K562 (cell line): Measurements from ENCODE around the gene GIT2. TPM values are rescaled to one million over a fixed set of nuclear protein-coding genes. Genes with fewer than 3 reads are reported as not detected.
A peak's percentile ranks its signal among the peaks of the same experiment; 100 is the strongest.

ENCODE experiments used
- ATAC-seq: fragments of 200-7000 bp; cut with Tn5 transposase; 3 replicates; pipeline ENCODE4 v1.9.1; 2020; ENCODE audit warnings: moderate library complexity
- BruUV-seq: library from RNA; stranded (reverse); fragments of 400-500 nt; replicated peaks from 2 replicates; lab custom pipeline; 2021; lab: Mats Ljungman, UMichigan
- CTCF ChIA-PET: fragments of 300-600 bp; formaldehyde crosslinking; extraction: SDS; loops from one replicate; lab custom pipeline; 2021; ENCODE audit warnings: low intra/inter-chr PET ratio; lab: Yijun Ruan, JAX
- POLR2A ChIA-PET: fragments of 300-600, 350-650 bp; sonication (Branson Sonifier 250); formaldehyde crosslinking; extraction: SDS; loops from one replicate; lab custom pipeline; 2021; ENCODE audit warnings: antibody characterized with exemption, inconsistent platforms; lab: Yijun Ruan, JAX
- DNase-seq, 4 experiments: peaks; one replicate each; pipeline versions ENCODE4 v3.0.0 to v3.0.0-alpha.2; 2011 to 2018; ENCODE audit warnings: low spot score in 3 of 4, mixed read lengths in 3 of 4; ENCODE audit errors: extremely low read depth in 1 of 4
- FAIRE-seq: peaks from 2 replicates; lab custom pipeline; 2011; peaks lifted over from hg19 to GRCh38; lab: Jason Lieb, UNC
- H2AFZ ChIP-seq: 2 replicates; pipeline ENCODE4 v1.6.0; 2011; ENCODE audit warnings: low read depth, low read length, control low read depth, inconsistent platforms
- H3K27ac ChIP-seq: fragments of 200-600 bp; 3 replicates; pipeline ENCODE4 v1.8.0; 2011; ENCODE audit warnings: low read depth, mild to moderate bottlenecking, control low read depth, inconsistent platforms, low read length, moderate library complexity, mixed read lengths; ENCODE audit errors: extremely low read depth
- H3K27me3 ChIP-seq, 2 experiments: fragments of 300-600 bp in 1 of 2; 2 replicates in 1 of 2; 3 replicates in 1 of 2; pipeline versions ENCODE4 v1.6.0 to v1.8.0; 2011; ENCODE audit warnings: inconsistent platforms in 2 of 2, low read length in 2 of 2, mild to moderate bottlenecking in 1 of 2, mixed read lengths in 1 of 2, moderate library complexity in 1 of 2; ENCODE audit not compliant: control insufficient read depth in 2 of 2, insufficient read depth in 2 of 2
- H3K36me3 ChIP-seq: fragments of 300-600 bp; 3 replicates; pipeline ENCODE4 v1.8.0; 2011; ENCODE audit warnings: mild to moderate bottlenecking, low read length, inconsistent platforms; ENCODE audit not compliant: control insufficient read depth, insufficient read depth
- H3K4me1 ChIP-seq, 2 experiments: fragments of 200-600 bp in 1 of 2; replicated peaks in 1 of 2; 2 replicates in 1 of 2; 3 replicates in 1 of 2; pipeline versions ENCODE4 v1.5.1 to v1.8.0; 2011; ENCODE audit warnings: inconsistent platforms in 2 of 2, low read length in 2 of 2, mild to moderate bottlenecking in 1 of 2, mixed read lengths in 1 of 2, moderate library complexity in 1 of 2; ENCODE audit not compliant: control insufficient read depth in 2 of 2, insufficient read depth in 2 of 2
- H3K4me2 ChIP-seq: 2 replicates; pipeline ENCODE4 v1.6.1; 2011; ENCODE audit warnings: low read length, control low read depth, inconsistent platforms, mixed read lengths; ENCODE audit not compliant: insufficient read depth
- H3K4me3 ChIP-seq: fragments of 200-600 bp; sonication (generic), shearing (Covaris generic); 2 replicates; pipeline ENCODE4 v1.5.1; 2016; ENCODE audit warnings: control low read depth, inconsistent platforms
- H3K79me2 ChIP-seq: fragments of 200-600 bp; 3 replicates; pipeline ENCODE4 v1.8.0; 2011; ENCODE audit warnings: low read length, inconsistent platforms; ENCODE audit not compliant: control insufficient read depth, insufficient read depth
- H3K9ac ChIP-seq, 2 experiments: 2 replicates each; pipeline versions ENCODE4 v1.6.0 to v1.6.1; 2011; ENCODE audit warnings: low read depth in 2 of 2, low read length in 2 of 2, control low read depth in 1 of 2, inconsistent platforms in 1 of 2, mild to moderate bottlenecking in 1 of 2, mixed read lengths in 1 of 2; ENCODE audit not compliant: insufficient read depth in 1 of 2
- H3K9me1 ChIP-seq: one replicate; pipeline ENCODE4 v1.6.0; 2011; ENCODE audit warnings: inconsistent platforms, mild to moderate bottlenecking, low read length, moderate library complexity; ENCODE audit not compliant: control insufficient read depth, insufficient read depth
- H3K9me3 ChIP-seq: replicated peaks from 2 replicates; pipeline ENCODE4 v1.5.1; 2011; ENCODE audit warnings: low read depth, low read length, inconsistent platforms; ENCODE audit not compliant: control insufficient read depth, insufficient read depth
- H4K20me1 ChIP-seq: replicated peaks from 2 replicates; pipeline ENCODE4 v1.6.1; 2011; ENCODE audit warnings: low read length, inconsistent platforms, mixed read lengths; ENCODE audit not compliant: control insufficient read depth, insufficient read depth
- CC2D1A ChIP-seq: fragments of 450-650 bp; IDR thresholded peaks from 2 replicates; pipeline ENCODE4 v1.6.1; 2017; ENCODE audit warnings: mild to moderate bottlenecking
- GATAD2B ChIP-seq: fragments of 450-650 bp; IDR thresholded peaks from 2 replicates; pipeline ENCODE4 v1.6.1; 2017; ENCODE audit warnings: mild to moderate bottlenecking, borderline replicate concordance
- KLF6 ChIP-seq: fragments of 250-450 bp; sonication (Bioruptor Pico); IDR thresholded peaks from 2 replicates; pipeline ENCODE4 v1.4.0; 2020; ENCODE audit warnings: mild to moderate bottlenecking, moderate library complexity, borderline replicate concordance
- MAFG ChIP-seq: fragments of 450-650 bp; conservative IDR thresholded peaks from 2 replicates; pipeline ENCODE4 v1.6.1; 2016; ENCODE audit warnings: missing genetic modification characterization, missing compliant biosample characterization
- NCOA6 ChIP-seq: fragments of 450-650 bp; IDR thresholded peaks from 2 replicates; pipeline ENCODE4 v1.6.1; 2017; ENCODE audit warnings: mild to moderate bottlenecking
- NKRF ChIP-seq: fragments of 450-650 bp; IDR thresholded peaks from 2 replicates; pipeline ENCODE4 v1.6.1; 2016; ENCODE audit warnings: borderline replicate concordance
- PBX2 ChIP-seq, 2 experiments: IDR thresholded peaks in 1 of 2; conservative IDR thresholded peaks in 1 of 2; 2 replicates each; pipeline ENCODE4 v1.6.1; 2016; ENCODE audit warnings: low read depth in 2 of 2, mild to moderate bottlenecking in 1 of 2, missing compliant biosample characterization in 1 of 2, missing genetic modification characterization in 1 of 2, moderate library complexity in 1 of 2
- RUNX1 ChIP-seq: sonication (generic); IDR thresholded peaks from 2 replicates; pipeline ENCODE4 v1.6.1; 2016; ENCODE audit warnings: antibody characterized with exemption, low read depth
- SMARCE1 ChIP-seq: fragments of 450-650 bp; IDR thresholded peaks from 2 replicates; pipeline ENCODE4 v1.7.1; 2016; ENCODE audit warnings: mild to moderate bottlenecking
- XRCC5 ChIP-seq: fragments of 200-400 bp; formaldehyde crosslinking; IDR thresholded peaks from 2 replicates; pipeline ENCODE4 v1.6.1; 2017; ENCODE audit warnings: low read depth, mild to moderate bottlenecking, low read length
- ZNF121 ChIP-seq: sonication (generic); formaldehyde crosslinking; conservative IDR thresholded peaks from 2 replicates; pipeline ENCODE4 v1.8.0; 2022; ENCODE audit warnings: missing genetic modification reagents
- WGBS: fragments of 100-300 bp; shearing (Covaris generic); methylation state at CpG from one replicate; pipeline ENCODE4 v1.1.6; 2016; ENCODE audit warnings: low coverage, mixed read lengths; ENCODE audit not compliant: insufficient coverage; ENCODE audit errors: missing lambda C conversion rate; 5-methylcytosine and 5-hydroxymethylcytosine counted together
- in situ Hi-C: fragments of 300-500 bp; cut with MboI; formaldehyde crosslinking; loops from 4 replicates; pipeline ENCODE4 v1.15.0; 2018; ENCODE audit warnings: inconsistent platforms, mixed read lengths
- intact Hi-C: fragments of 100-400 bp; cut with micrococcal nuclease; formaldehyde crosslinking; loops from 2 replicates; pipeline ENCODE4 v1.14.2; 2022
- polyA plus RNA-seq, 8 experiments: library from polyadenylated mRNA; depleted of rRNA in 4 of 8; stranded (reverse) in 5 of 8; unstranded in 3 of 8; fragments of >200 nt; fragmentation: Nextera tagmentation in 2 of 8; fragmentation: Illumina TruSeq in 1 of 8; extraction: Ambion mirVana in 2 of 8; extraction: Trizol in 1 of 8; gene quantifications; 2 replicates each; pipeline versions ENCODE4 v1.2.1 to v1.2.3, GENCODE V29; 2011 to 2014; ENCODE audit warnings: inconsistent platforms in 1 of 8, missing spikeins in 1 of 8
- total RNA-seq, 7 experiments: library from RNA; depleted of rRNA in 6 of 7; stranded (reverse); fragments of >200 nt in 6 of 7; fragmentation: Illumina TruSeq in 2 of 7; extraction: Trizol in 2 of 7; gene quantifications; 2 replicates each; pipeline versions ENCODE4 v1.2.1 to v1.2.3, GENCODE V29; 2011 to 2021; ENCODE audit warnings: low replicate concordance in 1 of 7

Gene GIT2
- total and polyA plus RNA-seq, 9 of the 15 experiments (the other 6 are each of a cell fraction or from before 2014, with no cell fraction given) = 4.0 to 30.4 (median 23.5) TPM

- no peaks in the 10 kb centered on the region for H4K20me1 ChIP-seq
- in situ Hi-C loops (no loop called here), intact Hi-C loops (no loop called here)
- DNase-seq = no peak
- ChIA-PET CTCF (no interaction called here), POLR2A (interaction anchor here (0.6 to 1.4 kb wide), 3 partner anchors 11 to 919 kb away, joined by 3 to 4 read pairs (median 3); no protein-coding TSS in a partner anchor)
- H3K4me2 ChIP-seq = no peak overlapping the region
- H3K27me3 ChIP-seq = no peaks in the 10 kb centered on the region
- no peak for ATAC-seq
- H3K36me3 ChIP-seq = peaks cover 63% of the 10 kb centered on the region
- BruUV-seq = no TSS peak
- H3K4me1 ChIP-seq = 0 out of 5 replicates have a peak, but pooled peaks cover 0 to 3% of the 10 kb centered on the region in 2 experiments
- H3K9me1 ChIP-seq = no peaks in the 10 kb centered on the region
- no peaks in the 10 kb centered on the region for H3K9me3 ChIP-seq
- peak; percentile 57 for TF ChIP-seq ZNF121 (CRISPR knock-in tag)
- TF ChIP-seq XRCC5 = no peak
- peaks cover 9% of the 10 kb centered on the region for H3K79me2 ChIP-seq
- H2AFZ ChIP-seq = no peak overlapping the region
- H3K9ac ChIP-seq = no peak overlapping the region
- WGBS = 77% methylated on average over 10 of the region's 10 CpGs
- H3K4me3 ChIP-seq = no peak overlapping the region
- no peak for FAIRE-seq
- no peak overlapping the region for H3K27ac ChIP-seq
Observed at GRCh38 chr12:109988274-109988673, 7.9 kb downstream of the GIT2 start.

- intact Hi-C loops (no loop called here), in situ Hi-C loops (no loop called here)
- POLR2A ChIA-PET = interaction anchor here (0.6 to 1.4 kb wide), 2 partner anchors 10 to 531 kb away, joined by 3 to 4 read pairs; no protein-coding TSS in a partner anchor
- CTCF ChIA-PET = no interaction called here
- Histone ChIP-seq H3K4me1 (0 out of 5 replicates have a peak, but pooled peaks cover 0 to 3% of the 10 kb centered on the region in 2 experiments), H3K27me3 (no peaks in the 10 kb centered on the region), H3K27ac (no peak overlapping the region), H3K9ac (no peak overlapping the region), H3K4me3 (no peak overlapping the region), H2AFZ (no peak overlapping the region), H3K9me3 (no peaks in the 10 kb centered on the region), H3K79me2 (peaks cover 4% of the 10 kb centered on the region; the same call in 1 of the 3 replicates), H4K20me1 (no peaks in the 10 kb centered on the region), H3K4me2 (no peak overlapping the region), H3K36me3 (peaks cover 69% of the 10 kb centered on the region), H3K9me1 (no peaks in the 10 kb centered on the region)
- BruUV-seq = no TSS peak
- FAIRE-seq (no peak), ATAC-seq (no peak), DNase-seq (no peak)
- WGBS = 89% methylated on average over 8 of the region's 8 CpGs
- TF ChIP-seq GATAD2B (no peak), MAFG (tag) (no peak), CC2D1A (no peak), SMARCE1 (no peak), NKRF (no peak), KLF6 (CRISPR knock-in tag) (no peak), PBX2 (CRISPR knock-in tag; IDR thresholded peaks at IDR 0.05; ENCODE audit: low read depth) (no peak), PBX2 (tag; conservative IDR thresholded peaks at IDR 0.05; ENCODE audit: low read depth) (no peak), RUNX1 (no peak), NCOA6 (no peak)
Observed at GRCh38 chr12:109987615-109988014, 8.6 kb downstream of the GIT2 start.
